WTC11 (cell line): ENCODE results near the gene KRT37. TPM values are rescaled to one million over a fixed set of nuclear protein-coding genes. Genes with fewer than 3 reads are reported as not detected.

Experiments
- ATAC-seq: fragments of 200-7000 bp; cut with Tn5 transposase; 2 replicates; pipeline ENCODE4 v1.10.0; 2021; ENCODE audit warnings: mild to moderate bottlenecking, moderate library complexity
- CTCF ChIA-PET: fragments of 300-600 bp; sonication (Branson Sonifier 250); formaldehyde crosslinking; loops from one replicate; lab custom pipeline; 2021; ENCODE audit warnings: antibody characterized with exemption; lab: Charles Lee
- POLR2A ChIA-PET: fragments of 350-600 bp; sonication (Branson Sonifier 250); formaldehyde crosslinking; loops from one replicate; lab custom pipeline; 2021; ENCODE audit warnings: antibody characterized with exemption; lab: Charles Lee
- DNase-seq: peaks from one replicate; pipeline ENCODE4 v3.0.0; 2021; ENCODE audit warnings: low spot score
- H3K27ac Mint-ChIP-seq: 2 replicates; pipeline ENCODE4 v1.8.0; 2021; ENCODE audit warnings: mixed read lengths
- H3K27me3 Mint-ChIP-seq: 2 replicates; pipeline ENCODE4 v1.8.0; 2021; ENCODE audit warnings: low read depth, mild to moderate bottlenecking, moderate library complexity, mixed read lengths
- H3K36me3 Mint-ChIP-seq: 2 replicates; pipeline ENCODE4 v1.8.0; 2021; ENCODE audit warnings: mixed read lengths
- H3K4me1 Mint-ChIP-seq: 2 replicates; pipeline ENCODE4 v1.8.0; 2022; ENCODE audit warnings: mixed read lengths
- H3K4me3 Mint-ChIP-seq: 2 replicates; pipeline ENCODE4 v1.8.0; 2021; ENCODE audit warnings: mild to moderate bottlenecking, moderate library complexity, mixed read lengths
- H3K9me3 Mint-ChIP-seq: 2 replicates; pipeline ENCODE4 v1.8.0; 2021; ENCODE audit warnings: mixed read lengths
- E2F1 ChIP-seq: sonication (generic); formaldehyde crosslinking; IDR thresholded peaks from 2 replicates; pipeline ENCODE4 v1.8.0; 2022; ENCODE audit warnings: mild to moderate bottlenecking, missing genetic modification reagents
- EMX1 ChIP-seq: fragments of 250-450 bp; sonication (Bioruptor Pico); IDR thresholded peaks from 2 replicates; pipeline ENCODE4 v1.8.0; 2021; ENCODE audit warnings: mild to moderate bottlenecking
- GABPB1 ChIP-seq: sonication (generic); formaldehyde crosslinking; IDR thresholded peaks from 2 replicates; pipeline ENCODE4 v1.8.1; 2023; ENCODE audit warnings: mild to moderate bottlenecking, missing genetic modification reagents
- JAZF1 ChIP-seq: fragments of 250-450 bp; sonication (Bioruptor Pico); IDR thresholded peaks from 2 replicates; pipeline ENCODE4 v1.9.0; 2021; ENCODE audit warnings: moderate library complexity, mild to moderate bottlenecking, inconsistent platforms
- JUN ChIP-seq: sonication (generic); formaldehyde crosslinking; IDR thresholded peaks from 2 replicates; pipeline ENCODE4 v1.8.0; 2023; ENCODE audit warnings: mild to moderate bottlenecking, missing genetic modification reagents
- NFATC4 ChIP-seq: fragments of 250-450 bp; sonication (Bioruptor Pico); IDR thresholded peaks from 2 replicates; pipeline ENCODE4 v1.9.0; 2021; ENCODE audit warnings: mild to moderate bottlenecking
- TEAD1 ChIP-seq: sonication (generic); formaldehyde crosslinking; IDR thresholded peaks from 2 replicates; pipeline ENCODE4 v1.8.0; 2022; ENCODE audit warnings: mild to moderate bottlenecking, missing genetic modification reagents
- TP53 ChIP-seq: sonication (generic); formaldehyde crosslinking; IDR thresholded peaks from 2 replicates; pipeline ENCODE4 v1.8.1; 2023; ENCODE audit warnings: mild to moderate bottlenecking, missing genetic modification reagents
- ZNF396 ChIP-seq: fragments of 250-450 bp; sonication (Bioruptor Pico); IDR thresholded peaks from 2 replicates; pipeline ENCODE4 v1.8.0; 2021; ENCODE audit warnings: mild to moderate bottlenecking, moderate library complexity, borderline replicate concordance
- ZNF416 ChIP-seq: fragments of 250-450 bp; sonication (Bioruptor Pico); IDR thresholded peaks from 2 replicates; pipeline ENCODE4 v1.9.0; 2021; ENCODE audit warnings: mild to moderate bottlenecking, inconsistent platforms
- ZNF423 ChIP-seq: fragments of 250-450 bp; sonication (Bioruptor Pico); IDR thresholded peaks from 2 replicates; pipeline ENCODE4 v2.1.2; 2022; ENCODE audit warnings: mild to moderate bottlenecking, moderate library complexity
- ZNF671 ChIP-seq: fragments of 250-450 bp; sonication (Bioruptor Pico); IDR thresholded peaks from 2 replicates; pipeline ENCODE4 v1.8.0; 2021; ENCODE audit warnings: mild to moderate bottlenecking
- total RNA-seq: library from RNA; stranded (reverse); gene quantifications from 3 replicates; pipeline ENCODE4 v1.2.3, GENCODE V29; 2021
- TF ChIP-seq, protein P1 (sequence below): sonication (generic); formaldehyde crosslinking; IDR thresholded peaks from 2 replicates; pipeline ENCODE4 v1.8.1; 2022; ENCODE audit warnings: missing genetic modification reagents, borderline replicate concordance
- TF ChIP-seq, protein P2 (sequence below): sonication (generic); formaldehyde crosslinking; IDR thresholded peaks from 2 replicates; pipeline ENCODE4 v1.8.1; 2023; ENCODE audit warnings: mild to moderate bottlenecking, missing genetic modification reagents
- TF ChIP-seq, protein P3 (sequence below): sonication (generic); formaldehyde crosslinking; IDR thresholded peaks from 2 replicates; pipeline ENCODE4 v1.8.0; 2022; ENCODE audit warnings: mild to moderate bottlenecking, missing genetic modification reagents
- TF ChIP-seq, protein P4 (sequence below): sonication (generic); formaldehyde crosslinking; IDR thresholded peaks from 2 replicates; pipeline ENCODE4 v1.8.0; 2023; ENCODE audit warnings: missing genetic modification reagents, mild to moderate bottlenecking, borderline replicate concordance

Gene KRT37
- total RNA-seq, 1 experiment from 2014 or later = not detected

GRCh38 chr17:41468346-41468745, 44.0 kb upstream of the KRT37 start:
- Mint-ChIP-seq H3K27ac (no peak overlapping the region), H3K36me3 (no peaks in the 10 kb centered on the region), H3K27me3 (peaks cover 5% of the 10 kb centered on the region), H3K9me3 (peaks cover 25% of the 10 kb centered on the region), H3K4me1 (no peaks in the 10 kb centered on the region), H3K4me3 (no peak overlapping the region)
- no peak for DNase-seq
- ChIA-PET CTCF (interaction anchor here (0.6 kb wide), 1 partner anchor 419 kb away, joined by 4 read pairs; no protein-coding TSS in a partner anchor), POLR2A (no interaction called here)
- no peak for ATAC-seq
- TF ChIP-seq NFATC4 (CRISPR knock-in tag) (no peak), E2F1 (CRISPR knock-in tag) (no peak)

DNA sequence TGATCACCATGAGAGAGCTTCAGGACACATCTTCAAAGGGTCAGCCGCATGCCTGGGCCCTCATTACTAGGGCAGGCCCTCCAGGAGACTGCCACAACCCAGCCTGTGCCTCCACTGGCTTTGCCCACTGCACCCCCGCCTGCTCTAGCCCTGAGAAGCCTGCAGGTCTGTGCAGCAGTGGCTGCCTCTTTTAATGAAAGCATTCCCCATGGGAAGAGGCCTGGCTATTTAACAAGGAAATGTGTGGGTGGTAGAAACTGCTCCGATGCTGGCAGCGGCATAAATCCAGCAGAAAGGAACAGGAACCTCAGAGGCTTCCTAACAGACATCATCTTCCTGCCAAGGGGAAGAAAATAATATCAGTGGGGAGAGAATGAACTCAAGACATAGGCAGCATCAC, 43.2 kb upstream of the KRT37 start:
- H3K27me3 Mint-ChIP-seq = peaks cover 5% of the 10 kb centered on the region
- no peak overlapping the region for H3K4me3 Mint-ChIP-seq
- no peak for ATAC-seq
- H3K27ac Mint-ChIP-seq = no peak overlapping the region
- DNase-seq = no peak
- no peaks in the 10 kb centered on the region for H3K36me3 Mint-ChIP-seq
- H3K9me3 Mint-ChIP-seq = peaks cover 25% of the 10 kb centered on the region
- POLR2A ChIA-PET = no interaction called here
- no peaks in the 10 kb centered on the region for H3K4me1 Mint-ChIP-seq
- TF ChIP-seq, protein P1, sequence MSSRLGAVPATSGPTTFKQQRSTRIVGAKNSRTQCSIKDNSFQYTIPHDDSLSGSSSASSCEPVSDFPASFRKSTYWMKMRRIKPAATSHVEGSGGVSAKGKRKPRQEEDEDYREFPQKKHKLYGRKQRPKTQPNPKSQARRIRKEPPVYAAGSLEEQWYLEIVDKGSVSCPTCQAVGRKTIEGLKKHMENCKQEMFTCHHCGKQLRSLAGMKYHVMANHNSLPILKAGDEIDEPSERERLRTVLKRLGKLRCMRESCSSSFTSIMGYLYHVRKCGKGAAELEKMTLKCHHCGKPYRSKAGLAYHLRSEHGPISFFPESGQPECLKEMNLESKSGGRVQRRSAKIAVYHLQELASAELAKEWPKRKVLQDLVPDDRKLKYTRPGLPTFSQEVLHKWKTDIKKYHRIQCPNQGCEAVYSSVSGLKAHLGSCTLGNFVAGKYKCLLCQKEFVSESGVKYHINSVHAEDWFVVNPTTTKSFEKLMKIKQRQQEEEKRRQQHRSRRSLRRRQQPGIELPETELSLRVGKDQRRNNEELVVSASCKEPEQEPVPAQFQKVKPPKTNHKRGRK = no peak
- TF ChIP-seq ZNF423 = no peak
- no peak for TF ChIP-seq JAZF1 (CRISPR knock-in tag)
- TF ChIP-seq ZNF671 (CRISPR knock-in tag) = no peak
- TF ChIP-seq, protein P2, sequence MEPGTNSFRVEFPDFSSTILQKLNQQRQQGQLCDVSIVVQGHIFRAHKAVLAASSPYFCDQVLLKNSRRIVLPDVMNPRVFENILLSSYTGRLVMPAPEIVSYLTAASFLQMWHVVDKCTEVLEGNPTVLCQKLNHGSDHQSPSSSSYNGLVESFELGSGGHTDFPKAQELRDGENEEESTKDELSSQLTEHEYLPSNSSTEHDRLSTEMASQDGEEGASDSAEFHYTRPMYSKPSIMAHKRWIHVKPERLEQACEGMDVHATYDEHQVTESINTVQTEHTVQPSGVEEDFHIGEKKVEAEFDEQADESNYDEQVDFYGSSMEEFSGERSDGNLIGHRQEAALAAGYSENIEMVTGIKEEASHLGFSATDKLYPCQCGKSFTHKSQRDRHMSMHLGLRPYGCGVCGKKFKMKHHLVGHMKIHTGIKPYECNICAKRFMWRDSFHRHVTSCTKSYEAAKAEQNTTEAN = no peak
- no peak for TF ChIP-seq TEAD1
- TF ChIP-seq, all 79 proteins: peak for 0
- CTCF ChIA-PET = interaction anchor here (1.1 to 1.3 kb wide), 2 partner anchors 82 to 196 kb away, joined by 5 to 8 read pairs; no protein-coding TSS in a partner anchor

- no peak within 1 kb of the TSS for H3K4me3 Mint-ChIP-seq
- no peak for DNase-seq
- peaks cover 5% of the 10 kb centered on the region for H3K27me3 Mint-ChIP-seq
- H3K27ac Mint-ChIP-seq = no peak within 1 kb of the TSS
- peaks cover 26% of the 10 kb centered on the region for H3K9me3 Mint-ChIP-seq
- ChIA-PET POLR2A (no interaction called here), CTCF (interaction anchor here (1.1 to 1.3 kb wide), 2 partner anchors 82 to 196 kb away, joined by 5 to 8 read pairs; no protein-coding TSS in a partner anchor)
- no peak for ATAC-seq
- no peaks in the 10 kb centered on the region for H3K4me1 Mint-ChIP-seq
- TF ChIP-seq TP53 (CRISPR knock-in tag) = no peak
- no peak for TF ChIP-seq EMX1 (CRISPR knock-in tag)
- no peak for TF ChIP-seq ZNF396
- TF ChIP-seq E2F1 (CRISPR knock-in tag) = no peak
- no peak for TF ChIP-seq ZNF416 (CRISPR knock-in tag)
- TF ChIP-seq, protein P3, sequence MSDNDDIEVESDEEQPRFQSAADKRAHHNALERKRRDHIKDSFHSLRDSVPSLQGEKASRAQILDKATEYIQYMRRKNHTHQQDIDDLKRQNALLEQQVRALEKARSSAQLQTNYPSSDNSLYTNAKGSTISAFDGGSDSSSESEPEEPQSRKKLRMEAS (CRISPR knock-in tag) = no peak
- H3K36me3 Mint-ChIP-seq = no peaks in the 10 kb centered on the region
Observed at GRCh38 chr17:41466988-41467387, 42.6 kb upstream of the KRT37 start, which contains the start of gene KRT32. KRT32 (minus strand) TSS chr17:41467386; CDS start chr17:41467325, 61 bp downstream.

DNA sequence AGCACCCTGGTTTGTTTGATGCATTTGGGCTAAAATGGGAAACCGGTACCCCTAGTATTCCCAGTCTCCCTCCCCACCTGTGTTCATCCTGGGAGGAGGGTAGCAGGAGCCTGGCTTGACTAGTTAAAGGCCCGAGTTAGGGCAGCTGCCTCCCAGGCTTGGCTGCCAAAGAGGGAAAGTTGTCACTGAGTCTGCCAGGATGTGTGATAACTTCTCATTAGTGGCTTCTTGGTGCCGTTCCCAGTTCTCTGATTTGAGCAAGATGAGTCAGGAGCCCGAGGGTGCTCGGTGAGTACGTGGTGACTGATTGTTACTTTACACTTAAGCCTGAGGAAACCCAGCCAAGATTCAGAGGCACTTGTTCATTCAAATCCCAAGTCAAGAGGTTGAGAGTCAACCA, 40.3 kb upstream of the KRT37 start:
- POLR2A ChIA-PET = no interaction called here
- no peaks in the 10 kb centered on the region for H3K4me1 Mint-ChIP-seq
- H3K27ac Mint-ChIP-seq = no peak overlapping the region
- DNase-seq = no peak
- CTCF ChIA-PET = interaction anchor here (1.3 to 1.6 kb wide), 2 partner anchors 84 to 198 kb away, joined by 4 to 6 read pairs; no protein-coding TSS in a partner anchor
- H3K27me3 Mint-ChIP-seq = peaks cover 5% of the 10 kb centered on the region
- ATAC-seq = no peak
- no peak for TF ChIP-seq ZNF416 (CRISPR knock-in tag)
- TF ChIP-seq, protein P2 = no peak
- no peak for TF ChIP-seq JUN (CRISPR knock-in tag)
- TF ChIP-seq GABPB1 = no peak
- TF ChIP-seq, protein P4, sequence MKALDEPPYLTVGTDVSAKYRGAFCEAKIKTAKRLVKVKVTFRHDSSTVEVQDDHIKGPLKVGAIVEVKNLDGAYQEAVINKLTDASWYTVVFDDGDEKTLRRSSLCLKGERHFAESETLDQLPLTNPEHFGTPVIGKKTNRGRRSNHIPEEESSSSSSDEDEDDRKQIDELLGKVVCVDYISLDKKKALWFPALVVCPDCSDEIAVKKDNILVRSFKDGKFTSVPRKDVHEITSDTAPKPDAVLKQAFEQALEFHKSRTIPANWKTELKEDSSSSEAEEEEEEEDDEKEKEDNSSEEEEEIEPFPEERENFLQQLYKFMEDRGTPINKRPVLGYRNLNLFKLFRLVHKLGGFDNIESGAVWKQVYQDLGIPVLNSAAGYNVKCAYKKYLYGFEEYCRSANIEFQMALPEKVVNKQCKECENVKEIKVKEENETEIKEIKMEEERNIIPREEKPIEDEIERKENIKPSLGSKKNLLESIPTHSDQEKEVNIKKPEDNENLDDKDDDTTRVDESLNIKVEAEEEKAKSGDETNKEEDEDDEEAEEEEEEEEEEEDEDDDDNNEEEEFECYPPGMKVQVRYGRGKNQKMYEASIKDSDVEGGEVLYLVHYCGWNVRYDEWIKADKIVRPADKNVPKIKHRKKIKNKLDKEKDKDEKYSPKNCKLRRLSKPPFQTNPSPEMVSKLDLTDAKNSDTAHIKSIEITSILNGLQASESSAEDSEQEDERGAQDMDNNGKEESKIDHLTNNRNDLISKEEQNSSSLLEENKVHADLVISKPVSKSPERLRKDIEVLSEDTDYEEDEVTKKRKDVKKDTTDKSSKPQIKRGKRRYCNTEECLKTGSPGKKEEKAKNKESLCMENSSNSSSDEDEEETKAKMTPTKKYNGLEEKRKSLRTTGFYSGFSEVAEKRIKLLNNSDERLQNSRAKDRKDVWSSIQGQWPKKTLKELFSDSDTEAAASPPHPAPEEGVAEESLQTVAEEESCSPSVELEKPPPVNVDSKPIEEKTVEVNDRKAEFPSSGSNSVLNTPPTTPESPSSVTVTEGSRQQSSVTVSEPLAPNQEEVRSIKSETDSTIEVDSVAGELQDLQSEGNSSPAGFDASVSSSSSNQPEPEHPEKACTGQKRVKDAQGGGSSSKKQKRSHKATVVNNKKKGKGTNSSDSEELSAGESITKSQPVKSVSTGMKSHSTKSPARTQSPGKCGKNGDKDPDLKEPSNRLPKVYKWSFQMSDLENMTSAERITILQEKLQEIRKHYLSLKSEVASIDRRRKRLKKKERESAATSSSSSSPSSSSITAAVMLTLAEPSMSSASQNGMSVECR (CRISPR knock-in tag) = no peak
- peaks cover 16% of the 10 kb centered on the region for H3K9me3 Mint-ChIP-seq
- H3K4me3 Mint-ChIP-seq = no peak overlapping the region
- H3K36me3 Mint-ChIP-seq = no peaks in the 10 kb centered on the region
